ENCODE results near the gene ETDB.
"Not testable (repeated sequence)": the region's sequence is repeated elsewhere in the genome, so short reads cannot be mapped to it uniquely, and the experiment has no call there.

ETDB gene

GRCh38 chrX:135120056-135120576 is at the start of gene ETDB:
TSS of gene ETDB (minus strand) at chrX:135120526. CDS start at chrX:135119261, 1,265 bp downstream.
- DNase-seq (ENCODE audit: low spot score) = not testable (repeated sequence)

- not testable (repeated sequence) for DNase-seq (ENCODE audit: low spot score)
Observed at GRCh38 chrX:135169534-135169933, 49.2 kb upstream of the ETDB start.

- no peak for DNase-seq (ENCODE audit: low spot score)
Observed at GRCh38 chrX:135168486-135168885, 48.2 kb upstream of the ETDB start.

- DNase-seq (ENCODE audit: low spot score) = not testable (repeated sequence)
Observed at GRCh38 chrX:135154688-135155087, 34.4 kb upstream of the ETDB start.

GRCh38 chrX:135126145-135126544 is 5.8 kb upstream of the ETDB start:
- not testable (repeated sequence) for DNase-seq (ENCODE audit: low spot score)

GRCh38 chrX:135116064-135116463 is 4.3 kb downstream of the ETDB start:
- DNase-seq (ENCODE audit: low spot score) = not testable (repeated sequence)

DNA sequence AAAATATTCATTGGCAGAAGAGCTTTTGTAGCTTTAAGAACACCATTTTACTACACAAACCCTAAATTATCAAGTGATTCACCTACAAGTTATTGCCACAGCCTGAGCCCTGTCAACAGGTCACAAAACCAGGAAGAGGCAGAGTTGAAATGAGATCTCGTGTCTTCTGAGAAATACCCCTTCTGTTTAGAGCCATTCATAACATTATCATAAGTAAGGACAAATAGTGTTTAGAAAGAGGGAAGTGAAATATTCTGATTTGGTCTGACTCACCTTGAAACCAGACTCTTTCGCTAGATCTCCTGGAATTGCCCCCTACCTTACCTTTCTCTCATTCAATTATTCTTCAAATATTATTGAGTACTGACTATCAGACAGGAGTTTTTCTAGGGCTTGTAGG is 5.9 kb downstream of the ETDB start:
- DNase-seq (ENCODE audit: low spot score) = no peak

GRCh38 chrX:135112743-135113142 is 7.6 kb downstream of the ETDB start:
- no peak for DNase-seq (ENCODE audit: low spot score)

GRCh38 chrX:135112096-135112729 is 8.1 kb downstream of the ETDB start:
- peak; percentile 30 for DNase-seq (ENCODE audit: low spot score)

DNA sequence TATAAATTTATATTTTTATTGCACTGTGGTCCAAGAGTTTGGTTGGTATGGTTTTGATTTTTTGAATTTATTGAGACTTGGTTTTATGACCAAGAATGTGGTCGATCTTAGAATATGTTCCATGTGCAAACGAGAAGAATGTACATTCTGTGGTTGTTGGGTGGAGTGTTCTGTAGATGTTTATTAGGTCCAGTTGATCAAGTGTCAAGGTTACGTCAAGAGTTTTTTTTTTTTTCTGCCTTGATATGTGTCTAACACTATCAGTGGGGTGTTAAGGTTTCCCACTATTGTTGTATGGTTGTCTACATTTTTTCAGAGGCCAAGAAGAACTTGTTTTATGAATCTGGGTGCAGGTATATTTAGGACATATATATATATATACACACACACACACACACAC is 10.8 kb downstream of the ETDB start:
- DNase-seq (ENCODE audit: low spot score) = no peak

DNA sequence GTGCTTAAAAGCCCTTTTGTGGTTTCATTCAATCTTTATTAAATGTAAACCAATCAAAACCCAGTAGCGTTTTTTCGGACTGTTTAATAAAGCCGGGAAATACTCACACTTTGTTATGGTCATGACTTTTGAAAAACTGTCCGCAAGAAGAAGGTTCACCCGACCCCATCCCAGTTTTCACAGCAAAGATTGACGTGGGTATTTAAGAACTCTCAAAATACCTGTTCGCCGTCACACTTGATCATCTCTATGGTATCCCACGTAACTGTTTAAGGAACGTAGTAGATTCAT is 20.9 kb downstream of the ETDB start:
- DNase-seq (ENCODE audit: low spot score) = no peak

GRCh38 chrX:135097196-135097744 is 23.1 kb downstream of the ETDB start:
- DNase-seq (ENCODE audit: low spot score) = not testable (repeated sequence)

- DNase-seq (ENCODE audit: low spot score) = no peak
Observed at GRCh38 chrX:135095715-135096114, 24.6 kb downstream of the ETDB start.

- no peak for DNase-seq (ENCODE audit: low spot score)
Observed at GRCh38 chrX:135094726-135095125, 25.6 kb downstream of the ETDB start.

DNA sequence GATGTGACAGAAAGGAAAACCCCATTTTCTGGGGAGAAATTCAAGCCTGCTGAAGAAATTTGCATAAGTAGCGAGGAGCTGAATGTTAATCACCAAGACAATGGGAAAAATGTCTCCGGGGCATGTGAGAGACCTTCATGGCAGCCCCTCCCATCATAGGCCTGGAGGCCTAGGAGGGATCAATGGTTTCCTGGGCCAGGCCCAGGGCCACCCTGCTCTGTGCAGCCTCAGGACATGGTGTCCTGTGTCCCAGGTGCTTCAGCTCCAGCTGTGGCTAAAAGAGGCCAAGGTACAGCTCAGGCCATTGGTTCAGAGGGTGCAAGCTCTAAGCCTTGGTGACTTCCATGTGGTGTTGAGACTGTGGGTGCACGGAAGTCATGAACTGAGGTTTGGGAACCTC is 31.2 kb downstream of the ETDB start:
- no peak for DNase-seq (ENCODE audit: low spot score)

- DNase-seq (ENCODE audit: low spot score) = no peak
Observed at GRCh38 chrX:135087867-135088266, 32.5 kb downstream of the ETDB start.

DNA sequence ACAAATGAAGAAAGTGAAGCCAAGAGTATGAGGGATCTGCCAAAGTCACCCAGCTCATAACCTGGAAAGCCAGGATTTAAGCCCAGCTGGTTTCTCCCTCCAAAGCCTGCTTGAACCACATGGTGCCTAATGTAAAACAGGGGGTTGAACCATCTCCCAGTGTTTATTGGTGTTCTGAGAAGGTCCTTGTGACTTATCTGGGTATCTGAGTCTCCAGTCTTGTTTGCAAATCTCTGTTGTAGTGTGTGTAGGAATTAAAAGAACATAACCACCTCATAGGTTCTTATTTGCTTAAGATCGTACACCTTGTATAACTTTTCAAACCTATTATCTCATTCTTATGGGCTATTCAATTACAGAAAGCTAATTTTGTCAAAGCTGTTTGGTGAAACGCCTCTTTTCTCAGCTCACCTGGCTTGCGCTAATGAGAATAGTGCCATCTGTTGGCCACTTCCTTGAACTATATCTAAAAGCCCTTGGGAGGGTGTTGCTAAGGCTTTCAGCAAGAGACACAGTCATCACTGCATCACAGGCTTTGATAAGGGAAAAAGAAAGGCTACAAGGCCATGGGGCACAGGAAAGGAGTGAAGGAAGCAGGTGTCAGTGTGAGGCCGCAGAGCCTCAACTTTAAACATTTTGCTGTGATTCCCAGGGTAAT is 34.0 kb downstream of the ETDB start:
- DNase-seq (ENCODE audit: low spot score) = peak; percentile 49

DNA sequence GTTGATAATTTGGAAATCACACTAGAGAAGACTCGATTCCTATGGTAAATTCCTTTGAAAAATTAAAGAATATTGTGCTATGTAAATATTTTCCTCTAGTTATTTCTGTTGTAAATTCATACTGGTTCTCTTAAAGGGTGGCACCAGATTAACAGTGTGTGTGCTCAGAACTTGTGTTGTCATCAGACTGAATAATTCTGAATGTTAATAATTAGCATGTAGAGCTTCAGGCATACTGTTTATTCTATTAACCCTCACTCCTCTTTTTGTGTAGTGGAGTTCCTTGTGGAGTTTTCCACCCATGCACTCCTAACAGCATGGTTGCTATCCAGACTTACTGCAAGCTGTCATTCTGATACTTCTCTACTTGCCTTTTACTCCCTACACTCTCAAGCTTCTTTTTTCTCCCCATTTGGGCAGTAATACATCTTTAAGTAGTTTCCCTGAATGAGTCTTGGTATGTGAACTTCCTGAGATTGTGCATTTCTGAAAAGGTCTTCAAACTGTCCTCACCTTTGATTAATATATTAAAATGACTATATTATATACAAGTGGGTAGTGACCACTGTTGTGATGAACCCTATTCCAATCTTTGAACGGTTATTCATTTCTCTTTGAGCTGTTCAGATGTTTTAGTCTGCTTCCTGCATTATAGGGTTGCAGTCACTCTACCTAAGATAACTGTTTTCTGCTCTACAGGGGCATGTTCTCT is 38.5 kb downstream of the ETDB start:
- DNase-seq (ENCODE audit: low spot score) = no peak
